HG03025 (cell line): Measurements from ENCODE around the gene GATM.

Experiments used
- ATAC-seq: cut with Tn5 transposase; IDR thresholded peaks from one replicate; pipeline ENCODE4 v1.9.1; 2021; ENCODE audit warnings: mild to moderate bottlenecking, moderate library complexity; ENCODE audit not compliant: unreplicated experiment, low FRiP score

GATM gene

GRCh38 chr15:45362419-45362818 lies 15.9 kb downstream of the GATM start:
- no peak for ATAC-seq

GRCh38 chr15:45361878-45362277 lies 16.5 kb downstream of the GATM start:
- no peak for ATAC-seq

GRCh38 chr15:45355860-45356259 lies 22.5 kb downstream of the GATM start:
- no peak for ATAC-seq

- no peak for ATAC-seq
Observed at GRCh38 chr15:45354711-45355110, 23.6 kb downstream of the GATM start.

- no peak for ATAC-seq
Observed at GRCh38 chr15:45351227-45351626, 27.1 kb downstream of the GATM start.

GRCh38 chr15:45349623-45350022 lies 28.7 kb downstream of the GATM start:
- ATAC-seq = no peak

GRCh38 chr15:45347989-45348388 lies 30.4 kb downstream of the GATM start:
- ATAC-seq = no peak

- ATAC-seq = no peak
Observed at GRCh38 chr15:45347033-45347432, 31.3 kb downstream of the GATM start.

- no peak for ATAC-seq
Observed at GRCh38 chr15:45346381-45346780, 32.0 kb downstream of the GATM start.

GRCh38 chr15:45343258-45343860 lies 35.0 kb downstream of the GATM start:
- no peak for ATAC-seq

- ATAC-seq = no peak
Observed at GRCh38 chr15:45341790-45342189, 36.6 kb downstream of the GATM start.

- ATAC-seq = no peak
Observed at GRCh38 chr15:45340429-45340828, 37.9 kb downstream of the GATM start.

GRCh38 chr15:45338417-45338816 lies 39.9 kb downstream of the GATM start:
- no peak for ATAC-seq

- no peak for ATAC-seq
Observed at GRCh38 chr15:45337224-45337623, 41.1 kb downstream of the GATM start.

GRCh38 chr15:45333550-45333949 lies 44.8 kb downstream of the GATM start:
- no peak for ATAC-seq

GRCh38 chr15:45332694-45333093 lies 45.6 kb downstream of the GATM start:
- ATAC-seq = no peak

- no peak for ATAC-seq
Observed at GRCh38 chr15:45331972-45332371, 46.4 kb downstream of the GATM start.

- ATAC-seq = no peak
Observed at GRCh38 chr15:45328663-45329062, 49.7 kb downstream of the GATM start.

- ATAC-seq = no peak
Observed at GRCh38 chr15:45326741-45327140, 51.6 kb downstream of the GATM start.

- ATAC-seq = no peak
Observed at GRCh38 chr15:45326280-45326679, 52.1 kb downstream of the GATM start.

- no peak for ATAC-seq
Observed at GRCh38 chr15:45320581-45321205, 57.7 kb downstream of the GATM start.

GRCh38 chr15:45319472-45320214 lies 58.7 kb downstream of the GATM start:
- ATAC-seq = no peak
